Measurements from ENCODE around the gene TNFRSF8.

DNA sequence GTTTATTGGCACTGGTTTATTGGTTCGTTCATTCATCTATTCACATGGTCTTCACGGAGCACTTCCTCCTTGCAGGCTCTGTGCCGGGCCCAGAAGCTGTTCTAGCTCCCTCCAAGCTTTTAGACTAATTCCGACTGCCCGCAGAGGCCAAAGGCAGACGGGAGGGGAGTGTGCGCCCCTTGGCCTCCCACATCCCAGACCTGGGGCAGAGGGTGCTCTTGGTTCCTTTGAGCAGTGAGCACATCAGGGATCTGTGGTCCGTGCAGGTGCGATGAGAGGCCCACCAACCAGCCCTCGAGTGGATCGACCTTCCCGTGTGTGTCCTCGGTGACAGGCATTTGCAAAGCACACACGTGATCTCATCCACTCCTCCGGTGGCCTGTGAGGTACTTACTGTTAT lies 65.0 kb downstream of the TNFRSF8 start:
- TF ChIP-seq, protein P1, sequence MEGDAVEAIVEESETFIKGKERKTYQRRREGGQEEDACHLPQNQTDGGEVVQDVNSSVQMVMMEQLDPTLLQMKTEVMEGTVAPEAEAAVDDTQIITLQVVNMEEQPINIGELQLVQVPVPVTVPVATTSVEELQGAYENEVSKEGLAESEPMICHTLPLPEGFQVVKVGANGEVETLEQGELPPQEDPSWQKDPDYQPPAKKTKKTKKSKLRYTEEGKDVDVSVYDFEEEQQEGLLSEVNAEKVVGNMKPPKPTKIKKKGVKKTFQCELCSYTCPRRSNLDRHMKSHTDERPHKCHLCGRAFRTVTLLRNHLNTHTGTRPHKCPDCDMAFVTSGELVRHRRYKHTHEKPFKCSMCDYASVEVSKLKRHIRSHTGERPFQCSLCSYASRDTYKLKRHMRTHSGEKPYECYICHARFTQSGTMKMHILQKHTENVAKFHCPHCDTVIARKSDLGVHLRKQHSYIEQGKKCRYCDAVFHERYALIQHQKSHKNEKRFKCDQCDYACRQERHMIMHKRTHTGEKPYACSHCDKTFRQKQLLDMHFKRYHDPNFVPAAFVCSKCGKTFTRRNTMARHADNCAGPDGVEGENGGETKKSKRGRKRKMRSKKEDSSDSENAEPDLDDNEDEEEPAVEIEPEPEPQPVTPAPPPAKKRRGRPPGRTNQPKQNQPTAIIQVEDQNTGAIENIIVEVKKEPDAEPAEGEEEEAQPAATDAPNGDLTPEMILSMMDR (IDR thresholded peaks at IDR 0.05) = no peak
- no peak for TF ChIP-seq POLR2A (IDR thresholded peaks at IDR 0.05)
